Osteoblast (primary cell): ENCODE data around the gene NF2. TPM values are rescaled to one million over a fixed set of nuclear protein-coding genes. Genes with fewer than 3 reads are reported as not detected.

Source experiments
- DNase-seq: peaks from one replicate; pipeline ENCODE4 v3.0.0; 2011; ENCODE audit warnings: low spot score, mixed read lengths; ENCODE audit not compliant: insufficient read length; ENCODE audit errors: missing footprints
- H2AFZ ChIP-seq: 2 replicates; pipeline ENCODE4 v1.6.0; 2011; ENCODE audit warnings: mild to moderate bottlenecking, low read length
- H3K27ac ChIP-seq: 2 replicates; pipeline ENCODE4 v1.5.1; 2011; ENCODE audit warnings: mild to moderate bottlenecking, low read depth, low read length, moderate library complexity
- H3K27me3 ChIP-seq: 2 replicates; pipeline ENCODE4 v1.6.0; 2012; ENCODE audit warnings: mild to moderate bottlenecking, control low read depth, inconsistent platforms, low read length, moderate library complexity; ENCODE audit not compliant: insufficient read depth
- H3K36me3 ChIP-seq: 2 replicates; pipeline ENCODE4 v1.5.1; 2011; ENCODE audit warnings: mild to moderate bottlenecking, low read length, control low read depth, moderate library complexity; ENCODE audit not compliant: insufficient read depth
- H3K4me1 ChIP-seq: 2 replicates; pipeline ENCODE4 v1.5.1; 2011; ENCODE audit warnings: mild to moderate bottlenecking, low read length, control low read depth, moderate library complexity; ENCODE audit not compliant: insufficient read depth
- H3K4me2 ChIP-seq: 2 replicates; pipeline ENCODE4 v1.6.0; 2011; ENCODE audit warnings: mild to moderate bottlenecking, low read length; ENCODE audit not compliant: insufficient read depth
- H3K4me3 ChIP-seq: fragments of 200-600 bp; sonication (generic); 3 replicates; pipeline ENCODE4 v1.5.1; 2012; ENCODE audit warnings: mild to moderate bottlenecking, low read length, inconsistent platforms; ENCODE audit not compliant: insufficient read depth
- H3K79me2 ChIP-seq: 2 replicates; pipeline ENCODE4 v1.6.0; 2012; ENCODE audit warnings: mild to moderate bottlenecking, low read length, control low read depth, inconsistent platforms; ENCODE audit not compliant: insufficient read depth
- H3K9me3 ChIP-seq: 2 replicates; pipeline ENCODE4 v1.5.1; 2011; ENCODE audit warnings: low read depth, low read length, control low read depth
- H4K20me1 ChIP-seq: 2 replicates; pipeline ENCODE4 v1.6.0; 2012; ENCODE audit warnings: mild to moderate bottlenecking, low read length, control low read depth; ENCODE audit not compliant: insufficient read depth
- CTCF ChIP-seq: IDR thresholded peaks from 2 replicates; pipeline ENCODE4 v1.5.1; 2011; ENCODE audit warnings: mild to moderate bottlenecking, low read depth, low read length, moderate library complexity; ENCODE audit errors: extremely low read depth
- total RNA-seq: library from RNA; depleted of rRNA; stranded (reverse); fragments of >200 nt; gene quantifications from 2 replicates; pipeline ENCODE4 v1.2.3, GENCODE V29; 2012

Gene NF2
- total RNA-seq, 1 donor, result 72.7 TPM

GRCh38 chr22:29674121-29674520, 70.7 kb downstream of the NF2 start:
- Histone ChIP-seq H3K9me3 (no peaks in the 10 kb centered on the region), H3K36me3 (peaks cover 88% of the 10 kb centered on the region), H3K79me2 (no peaks in the 10 kb centered on the region), H3K27ac (no peak overlapping the region), H3K4me2 (no peak overlapping the region), H4K20me1 (peaks cover 5% of the 10 kb centered on the region), H3K4me3 (no peak overlapping the region), H3K27me3 (no peaks in the 10 kb centered on the region), H2AFZ (no peak overlapping the region), H3K4me1 (no peaks in the 10 kb centered on the region)
- no peak for TF ChIP-seq CTCF
- no peak for DNase-seq

- peaks cover 87% of the 10 kb centered on the region for H3K36me3 ChIP-seq
Measured at GRCh38 chr22:29679316-29679715, 75.9 kb downstream of the NF2 start.

GRCh38 chr22:29683536-29683935, 80.1 kb downstream of the NF2 start:
- Histone ChIP-seq H2AFZ (no peak overlapping the region), H3K4me3 (no peak overlapping the region), H3K27me3 (no peaks in the 10 kb centered on the region), H3K36me3 (peaks cover 82% of the 10 kb centered on the region), H3K4me1 (no peaks in the 10 kb centered on the region), H3K4me2 (no peak overlapping the region), H3K79me2 (no peaks in the 10 kb centered on the region), H3K9me3 (no peaks in the 10 kb centered on the region), H3K27ac (no peak overlapping the region), H4K20me1 (peaks cover 10% of the 10 kb centered on the region)
- no peak for TF ChIP-seq CTCF
- DNase-seq, result no peak

More at GRCh38 chr22:29679316-29679715, 75.9 kb downstream of the NF2 start:
- Histone ChIP-seq H3K4me1 (no peaks in the 10 kb centered on the region), H3K4me3 (no peak overlapping the region), H2AFZ (no peak overlapping the region), H3K79me2 (no peaks in the 10 kb centered on the region), H3K9me3 (no peaks in the 10 kb centered on the region), H3K27ac (no peak overlapping the region), H3K27me3 (no peaks in the 10 kb centered on the region), H3K4me2 (no peak overlapping the region), H4K20me1 (no peaks in the 10 kb centered on the region)
- DNase-seq, result no peak
- TF ChIP-seq CTCF, result no peak

GRCh38 chr22:29684244-29684643, 80.8 kb downstream of the NF2 start:
- no peaks in the 10 kb centered on the region for H3K27me3 ChIP-seq
- no peak for TF ChIP-seq CTCF
- no peak overlapping the region for H3K4me3 ChIP-seq
- H3K36me3 ChIP-seq, result peaks cover 77% of the 10 kb centered on the region
- no peak for DNase-seq
- no peak overlapping the region for H3K4me2 ChIP-seq
- H3K79me2 ChIP-seq, result no peaks in the 10 kb centered on the region
- no peak overlapping the region for H2AFZ ChIP-seq
- peaks cover 1% of the 10 kb centered on the region for H3K4me1 ChIP-seq
- H4K20me1 ChIP-seq, result peaks cover 13% of the 10 kb centered on the region
- no peak overlapping the region for H3K27ac ChIP-seq
- H3K9me3 ChIP-seq, result no peaks in the 10 kb centered on the region
